ENCODE results near the gene GPR42. TPM values are rescaled to one million over a fixed set of nuclear protein-coding genes. Genes with fewer than 3 reads are reported as not detected.

The GPR42 gene
- total and polyA plus RNA-seq, 10 of the 15 experiments (the other 5 are each of a cell fraction or from before 2014, with no cell fraction given): 0.13 TPM; not detected in 9

DNA sequence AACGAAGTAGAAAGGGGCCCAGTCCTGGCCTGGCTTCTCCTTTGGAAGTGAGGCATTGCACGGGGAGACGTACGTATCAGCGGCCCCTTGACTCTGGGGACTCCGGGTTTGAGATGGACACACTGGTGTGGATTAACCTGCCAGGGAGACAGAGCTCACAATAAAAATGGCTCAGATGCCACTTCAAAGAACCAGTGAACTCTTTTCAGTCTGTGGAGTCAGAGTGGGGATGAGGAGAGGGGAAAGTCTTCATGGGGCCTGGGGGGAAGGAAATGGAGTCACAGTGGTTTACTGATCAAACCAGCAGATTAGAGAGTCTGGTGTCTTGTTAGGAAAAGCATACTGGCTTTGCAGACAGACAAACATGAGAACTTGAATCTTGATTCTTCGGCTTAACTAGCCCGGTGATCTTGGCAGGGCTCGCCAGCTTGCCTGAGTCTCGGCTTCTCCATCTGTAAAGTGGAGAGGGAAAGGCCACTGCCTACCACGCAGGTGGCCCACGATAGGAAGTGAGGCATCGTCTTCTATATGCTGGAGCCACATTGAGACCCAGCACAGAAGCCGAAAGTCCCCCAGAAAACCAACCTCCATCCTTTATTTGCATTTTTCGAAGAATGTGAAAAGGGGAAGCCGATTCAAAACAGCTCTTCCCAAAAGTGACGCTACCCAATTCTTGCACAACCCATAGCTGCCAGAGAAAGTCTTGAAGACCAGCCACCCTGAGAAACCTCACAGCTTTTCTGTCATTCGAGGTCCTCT lies 23.5 kb upstream of the GPR42 start, which contains the start of gene FFAR1 (continued):
- TF ChIP-seq, protein P1, sequence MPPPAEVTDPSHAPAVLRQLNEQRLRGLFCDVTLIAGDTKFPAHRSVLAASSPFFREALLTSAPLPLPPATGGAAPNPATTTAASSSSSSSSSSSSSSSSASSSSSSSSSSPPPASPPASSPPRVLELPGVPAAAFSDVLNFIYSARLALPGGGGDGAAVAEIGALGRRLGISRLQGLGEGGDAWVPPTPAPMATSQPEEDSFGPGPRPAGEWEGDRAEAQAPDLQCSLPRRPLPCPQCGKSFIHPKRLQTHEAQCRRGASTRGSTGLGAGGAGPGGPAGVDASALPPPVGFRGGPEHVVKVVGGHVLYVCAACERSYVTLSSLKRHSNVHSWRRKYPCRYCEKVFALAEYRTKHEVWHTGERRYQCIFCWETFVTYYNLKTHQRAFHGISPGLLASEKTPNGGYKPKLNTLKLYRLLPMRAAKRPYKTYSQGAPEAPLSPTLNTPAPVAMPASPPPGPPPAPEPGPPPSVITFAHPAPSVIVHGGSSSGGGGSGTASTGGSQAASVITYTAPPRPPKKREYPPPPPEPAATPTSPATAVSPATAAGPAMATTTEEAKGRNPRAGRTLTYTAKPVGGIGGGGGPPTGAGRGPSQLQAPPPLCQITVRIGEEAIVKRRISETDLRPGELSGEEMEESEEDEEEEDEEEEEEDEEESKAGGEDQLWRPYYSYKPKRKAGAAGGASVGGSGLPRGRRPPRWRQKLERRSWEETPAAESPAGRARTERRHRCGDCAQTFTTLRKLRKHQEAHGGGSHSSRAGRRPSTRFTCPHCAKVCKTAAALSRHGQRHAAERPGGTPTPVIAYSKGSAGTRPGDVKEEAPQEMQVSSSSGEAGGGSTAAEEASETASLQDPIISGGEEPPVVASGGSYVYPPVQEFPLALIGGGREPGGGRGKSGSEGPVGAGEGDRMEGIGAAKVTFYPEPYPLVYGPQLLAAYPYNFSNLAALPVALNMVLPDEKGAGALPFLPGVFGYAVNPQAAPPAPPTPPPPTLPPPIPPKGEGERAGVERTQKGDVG (CRISPR knock-in tag; IDR thresholded peaks at IDR 0.05): peak; percentile 96
- TF ChIP-seq, protein P2, sequence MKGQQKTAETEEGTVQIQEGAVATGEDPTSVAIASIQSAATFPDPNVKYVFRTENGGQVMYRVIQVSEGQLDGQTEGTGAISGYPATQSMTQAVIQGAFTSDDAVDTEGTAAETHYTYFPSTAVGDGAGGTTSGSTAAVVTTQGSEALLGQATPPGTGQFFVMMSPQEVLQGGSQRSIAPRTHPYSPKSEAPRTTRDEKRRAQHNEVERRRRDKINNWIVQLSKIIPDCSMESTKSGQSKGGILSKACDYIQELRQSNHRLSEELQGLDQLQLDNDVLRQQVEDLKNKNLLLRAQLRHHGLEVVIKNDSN (IDR thresholded peaks at IDR 0.05; ENCODE audit: borderline replicate concordance, extremely low read length, insufficient read depth, low read depth, low read length): no peak
- TF ChIP-seq IRF4 (IDR thresholded peaks at IDR 0.05; ENCODE audit: low read depth, low read length): peak; percentile 71
- no peak for TF ChIP-seq FOXK2 (IDR thresholded peaks at IDR 0.05)
- TF ChIP-seq, protein P3, sequence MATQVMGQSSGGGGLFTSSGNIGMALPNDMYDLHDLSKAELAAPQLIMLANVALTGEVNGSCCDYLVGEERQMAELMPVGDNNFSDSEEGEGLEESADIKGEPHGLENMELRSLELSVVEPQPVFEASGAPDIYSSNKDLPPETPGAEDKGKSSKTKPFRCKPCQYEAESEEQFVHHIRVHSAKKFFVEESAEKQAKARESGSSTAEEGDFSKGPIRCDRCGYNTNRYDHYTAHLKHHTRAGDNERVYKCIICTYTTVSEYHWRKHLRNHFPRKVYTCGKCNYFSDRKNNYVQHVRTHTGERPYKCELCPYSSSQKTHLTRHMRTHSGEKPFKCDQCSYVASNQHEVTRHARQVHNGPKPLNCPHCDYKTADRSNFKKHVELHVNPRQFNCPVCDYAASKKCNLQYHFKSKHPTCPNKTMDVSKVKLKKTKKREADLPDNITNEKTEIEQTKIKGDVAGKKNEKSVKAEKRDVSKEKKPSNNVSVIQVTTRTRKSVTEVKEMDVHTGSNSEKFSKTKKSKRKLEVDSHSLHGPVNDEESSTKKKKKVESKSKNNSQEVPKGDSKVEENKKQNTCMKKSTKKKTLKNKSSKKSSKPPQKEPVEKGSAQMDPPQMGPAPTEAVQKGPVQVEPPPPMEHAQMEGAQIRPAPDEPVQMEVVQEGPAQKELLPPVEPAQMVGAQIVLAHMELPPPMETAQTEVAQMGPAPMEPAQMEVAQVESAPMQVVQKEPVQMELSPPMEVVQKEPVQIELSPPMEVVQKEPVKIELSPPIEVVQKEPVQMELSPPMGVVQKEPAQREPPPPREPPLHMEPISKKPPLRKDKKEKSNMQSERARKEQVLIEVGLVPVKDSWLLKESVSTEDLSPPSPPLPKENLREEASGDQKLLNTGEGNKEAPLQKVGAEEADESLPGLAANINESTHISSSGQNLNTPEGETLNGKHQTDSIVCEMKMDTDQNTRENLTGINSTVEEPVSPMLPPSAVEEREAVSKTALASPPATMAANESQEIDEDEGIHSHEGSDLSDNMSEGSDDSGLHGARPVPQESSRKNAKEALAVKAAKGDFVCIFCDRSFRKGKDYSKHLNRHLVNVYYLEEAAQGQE (IDR thresholded peaks at IDR 0.05; ENCODE audit: low read depth, low read length): no peak
- 0 out of 4 replicates have a peak, but pooled peaks of 1 of the 2 experiments have one; percentile 8 for TF ChIP-seq BHLHE40 (IDR thresholded peaks at IDR 0.05; ENCODE audit: borderline replicate concordance in 1 of 2, low read depth in 2 of 2, low read length in 1 of 2)
- no peak for TF ChIP-seq SRF (IDR thresholded peaks at IDR 0.05; ENCODE audit: low read depth in 2 of 2, low read length in 2 of 2)
- TF ChIP-seq, protein P4, sequence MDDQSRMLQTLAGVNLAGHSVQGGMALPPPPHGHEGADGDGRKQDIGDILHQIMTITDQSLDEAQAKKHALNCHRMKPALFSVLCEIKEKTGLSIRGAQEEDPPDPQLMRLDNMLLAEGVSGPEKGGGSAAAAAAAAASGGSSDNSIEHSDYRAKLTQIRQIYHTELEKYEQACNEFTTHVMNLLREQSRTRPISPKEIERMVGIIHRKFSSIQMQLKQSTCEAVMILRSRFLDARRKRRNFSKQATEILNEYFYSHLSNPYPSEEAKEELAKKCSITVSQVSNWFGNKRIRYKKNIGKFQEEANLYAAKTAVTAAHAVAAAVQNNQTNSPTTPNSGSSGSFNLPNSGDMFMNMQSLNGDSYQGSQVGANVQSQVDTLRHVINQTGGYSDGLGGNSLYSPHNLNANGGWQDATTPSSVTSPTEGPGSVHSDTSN (IDR thresholded peaks at IDR 0.05; ENCODE audit: insufficient replicate concordance, low read depth, low read length): no peak
- peak; percentile 76 for TF ChIP-seq TCF12 (IDR thresholded peaks at IDR 0.05; ENCODE audit: low read depth, low read length)
- peak; percentile 91 for TF ChIP-seq SPI1 (IDR thresholded peaks at IDR 0.05; ENCODE audit: borderline replicate concordance, insufficient read depth, low read depth, low read length)
- TF ChIP-seq, protein P5, sequence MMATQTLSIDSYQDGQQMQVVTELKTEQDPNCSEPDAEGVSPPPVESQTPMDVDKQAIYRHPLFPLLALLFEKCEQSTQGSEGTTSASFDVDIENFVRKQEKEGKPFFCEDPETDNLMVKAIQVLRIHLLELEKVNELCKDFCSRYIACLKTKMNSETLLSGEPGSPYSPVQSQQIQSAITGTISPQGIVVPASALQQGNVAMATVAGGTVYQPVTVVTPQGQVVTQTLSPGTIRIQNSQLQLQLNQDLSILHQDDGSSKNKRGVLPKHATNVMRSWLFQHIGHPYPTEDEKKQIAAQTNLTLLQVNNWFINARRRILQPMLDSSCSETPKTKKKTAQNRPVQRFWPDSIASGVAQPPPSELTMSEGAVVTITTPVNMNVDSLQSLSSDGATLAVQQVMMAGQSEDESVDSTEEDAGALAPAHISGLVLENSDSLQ (IDR thresholded peaks at IDR 0.05): 0 out of 2 replicates have a peak, but pooled peaks have one; percentile 18
- TF ChIP-seq BCL11A (IDR thresholded peaks at IDR 0.05; ENCODE audit: low read depth, low read length): peak; percentile 69; the same call in 1 of the 2 replicates
- no peak for TF ChIP-seq PAX8 (IDR thresholded peaks at IDR 0.05)
- TF ChIP-seq CREM (IDR thresholded peaks at IDR 0.05; ENCODE audit: low read depth): peak; percentile 37; the same call in 1 of the 2 replicates

Data from GM12878 (cell line).